Pancreas (tissue), 10 donors: ENCODE results near the gene SUPT4H1. TPM values are rescaled to one million over a fixed set of nuclear protein-coding genes. Genes with fewer than 3 reads are reported as not detected.

Source experiments
- ATAC-seq, 4 donors: fragments of 200-7000 bp; cut with Tn5 transposase; one replicate each; pipeline versions ENCODE4 v1.8.0 to v1.9.1; 2020; ENCODE audit warnings: mild to moderate bottlenecking in 4 of 4, moderate library complexity in 4 of 4
- DNase-seq, 6 donors: peaks; one replicate each; pipeline ENCODE4 v3.0.0-alpha.2; 2020
- FAIRE-seq: peaks from 2 replicates; lab custom pipeline; 2012; peaks lifted over from hg19 to GRCh38; lab: Jason Lieb, UNC
- H3K27ac ChIP-seq, 4 donors: fragments of 200-600 bp; sonication (generic); 1 replicate in 3 of 4; 2 replicates in 1 of 4; pipeline versions ENCODE4 v1.5.0 to v1.8.0; 2020
- H3K27me3 ChIP-seq, 4 donors: fragments of 200-600 bp; one replicate each; pipeline ENCODE4 v1.8.0; 2021
- H3K36me3 ChIP-seq, 3 donors: fragments of 200-600 bp; sonication (generic) in 1 of 3; one replicate each; pipeline versions ENCODE4 v1.5.0 to v1.8.0; 2020 to 2021
- H3K4me1 ChIP-seq, 3 donors: fragments of 200-600 bp; one replicate each; pipeline ENCODE4 v1.8.0; 2021
- H3K4me3 ChIP-seq, 4 donors: fragments of 200-600 bp; sonication (generic) in 2 of 4; one replicate each; pipeline versions ENCODE4 v1.5.0 to v1.8.0; 2020 to 2021
- H3K9me3 ChIP-seq, 4 donors: fragments of 200-600 bp; one replicate each; pipeline ENCODE4 v1.8.0; 2021
- WGBS, 2 donors: extraction: QIAGEN DNeasy Blood & Tissue Kit; methylation state at CpG; one replicate each; pipeline ENCODE4 v1.1.7; 2013; 5-methylcytosine and 5-hydroxymethylcytosine counted together
- intact Hi-C, 3 donors: fragments of 100-400 bp; cut with DNase I; formaldehyde crosslinking; loops; one replicate each; pipeline versions ENCODE4 v1.11.1 to v1.14.2; 2022
- polyA plus RNA-seq, 2 donors: library from polyadenylated mRNA; stranded (reverse); fragments of 200-250 nt; gene quantifications; one replicate each; pipeline ENCODE4 v1.2.3, GENCODE V29; 2013
- total RNA-seq, 6 donors: library from RNA; stranded (reverse); fragmentation: NEBNext Ultra II Directional in 4 of 6; extraction: Animal tissue kit (Norgen Biotek cat#: 25700) in 4 of 6; gene quantifications; one replicate each; pipeline versions ENCODE4 v1.2.1 to v1.2.4, GENCODE V29; 2021 to 2023
- TF ChIP-seq, protein P1 (sequence below), 4 donors: fragments of 200-600 bp; sonication (generic) in 3 of 4; IDR thresholded peaks; one replicate each; pipeline versions ENCODE4 v1.5.0 to v1.8.0; 2021; ENCODE audit warnings: antibody characterized with exemption in 4 of 4
- donor health status: healthy with polysubstance abuse.
- donor health status: DM: no; HTN: no; CAD: no; lungs with moderate emphysema.
- donor health status: DM: no; HTN: no; CAD: no.
- donor health status: control.
- donor health status: control.
- donor health status: Bipolar disorder and iron deficiency.
- donor health status: DM: yes; HTN: yes; CAD: no.
- donor health status: DM: no; HTN: no; CAD: no.
- donor health status: DM: no; HTN: no; CAD: no.
- donor health status: DM: yes; HTN: yes; CAD: no.

The SUPT4H1 gene
- total and polyA plus RNA-seq, 8 donors: 14.1 to 43.7 (median 27.1) TPM

DNA sequence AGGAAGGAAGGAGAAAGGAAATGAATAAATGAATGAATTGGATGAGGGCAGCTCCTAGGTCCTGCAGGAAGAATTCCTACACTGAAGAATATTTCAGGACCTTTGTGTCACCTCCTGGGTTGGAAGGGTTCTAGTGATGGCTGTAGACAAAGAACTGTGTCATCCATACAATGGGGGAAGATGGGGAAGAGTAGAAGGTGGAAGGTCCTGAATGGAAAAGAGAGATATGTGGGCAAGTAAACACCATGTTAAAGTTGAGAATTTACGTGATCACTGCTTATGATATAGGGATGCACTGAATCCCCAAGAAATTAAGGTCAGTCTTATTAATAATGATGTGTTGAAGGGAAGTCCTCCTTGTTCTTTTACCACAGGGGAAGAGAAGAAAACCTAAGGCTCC lies 4.2 kb upstream of the SUPT4H1 start:
- DNase-seq: no peak
- H3K9me3 ChIP-seq: no peaks in the 10 kb centered on the region
- peaks cover 0 to 29% (median 8%) of the 10 kb centered on the region in 3 donors for H3K36me3 ChIP-seq
- ATAC-seq: no peak
- TF ChIP-seq, protein P1, sequence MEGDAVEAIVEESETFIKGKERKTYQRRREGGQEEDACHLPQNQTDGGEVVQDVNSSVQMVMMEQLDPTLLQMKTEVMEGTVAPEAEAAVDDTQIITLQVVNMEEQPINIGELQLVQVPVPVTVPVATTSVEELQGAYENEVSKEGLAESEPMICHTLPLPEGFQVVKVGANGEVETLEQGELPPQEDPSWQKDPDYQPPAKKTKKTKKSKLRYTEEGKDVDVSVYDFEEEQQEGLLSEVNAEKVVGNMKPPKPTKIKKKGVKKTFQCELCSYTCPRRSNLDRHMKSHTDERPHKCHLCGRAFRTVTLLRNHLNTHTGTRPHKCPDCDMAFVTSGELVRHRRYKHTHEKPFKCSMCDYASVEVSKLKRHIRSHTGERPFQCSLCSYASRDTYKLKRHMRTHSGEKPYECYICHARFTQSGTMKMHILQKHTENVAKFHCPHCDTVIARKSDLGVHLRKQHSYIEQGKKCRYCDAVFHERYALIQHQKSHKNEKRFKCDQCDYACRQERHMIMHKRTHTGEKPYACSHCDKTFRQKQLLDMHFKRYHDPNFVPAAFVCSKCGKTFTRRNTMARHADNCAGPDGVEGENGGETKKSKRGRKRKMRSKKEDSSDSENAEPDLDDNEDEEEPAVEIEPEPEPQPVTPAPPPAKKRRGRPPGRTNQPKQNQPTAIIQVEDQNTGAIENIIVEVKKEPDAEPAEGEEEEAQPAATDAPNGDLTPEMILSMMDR (IDR thresholded peaks at IDR 0.05): no peak
- intact Hi-C loops: loop anchor here in 2 of 3 donors (10.0 kb wide), 1 partner anchor 59 kb away; the partner anchor contains the start of gene RNF43 (in 2 of the 2)
- H3K4me3 ChIP-seq: no peak overlapping the region
- no peak for FAIRE-seq
- H3K27me3 ChIP-seq: no peaks in the 10 kb centered on the region
- 95 to 97% methylated on average over 1 of the region's 1 CpG for WGBS, 2 donors
- H3K27ac ChIP-seq: no peak overlapping the region
- H3K4me1 ChIP-seq: peaks cover 2 to 6% (median 2%) of the 10 kb centered on the region in 3 donors

- FAIRE-seq: no peak
- ATAC-seq: no peak
- intact Hi-C loops: loop anchor here in 2 of 3 donors (10.0 kb wide), 1 partner anchor 60 kb away; the partner anchor contains the start of gene RNF43 (in 2 of the 2)
Observed at GRCh38 chr17:58354541-58355216, 2.7 kb upstream of the SUPT4H1 start.

GRCh38 chr17:58353389-58353825 lies 1.4 kb upstream of the SUPT4H1 start:
- no peak for FAIRE-seq
- no peak for DNase-seq
- Histone ChIP-seq H3K27me3 (no peaks in the 10 kb centered on the region), H3K4me3 (no peak overlapping the region), H3K9me3 (no peaks in the 10 kb centered on the region), H3K27ac (peak overlapping the region in 2 of 4 donors; percentile 90 to 91), H3K36me3 (peaks cover 0 to 31% (median 12%) of the 10 kb centered on the region in 3 donors), H3K4me1 (peaks cover 6 to 10% (median 6%) of the 10 kb centered on the region in 3 donors)
- 63 to 79% methylated on average over 4 of the region's 4 CpGs for WGBS, 2 donors
- TF ChIP-seq, protein P1 (IDR thresholded peaks at IDR 0.05): no peak
- ATAC-seq: no peak
- intact Hi-C loops: loop anchor here in 2 of 3 donors (10.0 kb wide), 1 partner anchor 61 kb away; the partner anchor contains the start of gene RNF43 (in 2 of the 2)

More at GRCh38 chr17:58354541-58355216, 2.7 kb upstream of the SUPT4H1 start:
- DNase-seq: no peak
- Histone ChIP-seq H3K27ac (no peak overlapping the region), H3K4me3 (no peak overlapping the region), H3K4me1 (peaks cover 6 to 10% (median 6%) of the 10 kb centered on the region in 3 donors), H3K27me3 (no peaks in the 10 kb centered on the region), H3K36me3 (peaks cover 0 to 28% (median 8%) of the 10 kb centered on the region in 3 donors), H3K9me3 (no peaks in the 10 kb centered on the region)
- 76 to 82% methylated on average over 6 of the region's 6 CpGs for WGBS, 2 donors
- TF ChIP-seq, protein P1 (IDR thresholded peaks at IDR 0.05): no peak

GRCh38 chr17:58352596-58353388 lies 791 bp upstream of the SUPT4H1 start:
- Histone ChIP-seq H3K36me3 (peaks cover 0 to 27% (median 12%) of the 10 kb centered on the region in 3 donors), H3K27ac (peak overlapping the region; percentile 72 to 91 (median 82)), H3K4me1 (peaks cover 6 to 10% (median 6%) of the 10 kb centered on the region in 3 donors), H3K9me3 (no peaks in the 10 kb centered on the region), H3K4me3 (peak overlapping the region; percentile 45 to 96 (median 74)), H3K27me3 (no peaks in the 10 kb centered on the region)
- TF ChIP-seq, protein P1 (IDR thresholded peaks at IDR 0.05): no peak
- no peak for FAIRE-seq
- peak in 1 of 6 donors; percentile 27 for DNase-seq
- intact Hi-C loops: loop anchor here in 2 of 3 donors (10.0 kb wide), 1 partner anchor 62 kb away; the partner anchor contains the start of gene RNF43 (in 2 of the 2)
- peak; percentile 35 to 58 (median 48) for ATAC-seq
- WGBS, 2 donors: 3 to 6% methylated on average over 26 of the region's 26 CpGs
